Endometrial microvascular endothelial cells (primary cell): ENCODE results near the gene HS1BP3. TPM values are rescaled to one million over a fixed set of nuclear protein-coding genes. Genes with fewer than 3 reads are reported as not detected.

ENCODE experiments used
- in situ Hi-C: cut with HindIII; loops from 2 replicates; pipeline ENCODE4 v1.10.0; 2017; ENCODE audit warnings: low sequenced_read_pairs, low pct_unique_long_range_greater_than_20kb; ENCODE audit errors: inconsistent ontology term
- total RNA-seq: library from RNA; depleted of rRNA; stranded (reverse); fragments of >200 nt; gene quantifications from one replicate; pipeline ENCODE4 v1.2.3, GENCODE V29; 2015; ENCODE audit errors: inconsistent ontology term

The HS1BP3 gene
- total RNA-seq, 1 donor from 2014 or later: 22.0 TPM

DNA sequence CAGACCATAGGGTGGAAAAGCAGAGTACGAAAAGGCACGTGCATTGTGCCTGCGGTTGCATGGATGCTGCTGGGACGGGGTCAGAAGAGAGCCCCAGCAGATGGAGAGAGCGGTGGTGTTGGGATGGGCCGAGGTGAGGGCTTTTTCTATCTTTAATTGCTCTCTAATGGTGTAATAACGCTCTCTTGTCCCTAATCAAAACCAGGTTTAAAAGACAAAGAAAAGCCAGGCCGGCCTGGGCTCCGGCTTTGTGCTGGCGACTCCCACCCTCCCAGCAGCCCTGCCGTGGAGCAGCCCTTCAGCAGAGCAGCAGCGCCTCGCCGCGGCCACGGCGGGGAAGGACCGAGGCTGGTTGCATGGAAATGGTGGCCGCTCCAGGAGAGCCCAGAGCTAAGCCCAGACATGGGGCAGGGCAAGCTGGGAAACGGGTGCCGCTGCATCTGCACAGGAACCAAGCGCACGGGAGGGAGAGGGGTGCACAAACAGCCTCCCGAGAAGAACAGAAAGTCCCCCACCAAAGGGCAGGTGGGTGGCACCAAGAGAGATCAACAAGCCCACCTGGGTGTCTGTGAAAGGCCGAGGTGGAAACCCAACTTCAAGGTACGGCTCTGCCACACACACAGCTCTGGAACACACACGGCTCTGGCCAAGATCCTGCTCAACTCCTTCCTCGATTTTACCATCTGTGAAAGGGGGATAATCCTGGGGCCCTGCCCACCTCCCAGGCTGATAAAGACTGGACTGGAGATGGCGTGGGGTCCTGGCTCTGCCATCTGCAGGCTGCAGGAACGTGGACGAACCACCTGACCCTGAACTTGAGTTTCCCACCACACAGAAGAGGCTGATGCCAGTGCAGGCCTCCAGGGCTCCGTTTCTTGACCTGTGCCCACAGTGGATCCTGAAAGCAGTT lies 15.0 kb downstream of the HS1BP3 start:
- in situ Hi-C loops: no loop called here

- in situ Hi-C loops: no loop called here
These were observed 15.8 kb downstream of the HS1BP3 start for GRCh38 chr2:20635113-20635510.

DNA sequence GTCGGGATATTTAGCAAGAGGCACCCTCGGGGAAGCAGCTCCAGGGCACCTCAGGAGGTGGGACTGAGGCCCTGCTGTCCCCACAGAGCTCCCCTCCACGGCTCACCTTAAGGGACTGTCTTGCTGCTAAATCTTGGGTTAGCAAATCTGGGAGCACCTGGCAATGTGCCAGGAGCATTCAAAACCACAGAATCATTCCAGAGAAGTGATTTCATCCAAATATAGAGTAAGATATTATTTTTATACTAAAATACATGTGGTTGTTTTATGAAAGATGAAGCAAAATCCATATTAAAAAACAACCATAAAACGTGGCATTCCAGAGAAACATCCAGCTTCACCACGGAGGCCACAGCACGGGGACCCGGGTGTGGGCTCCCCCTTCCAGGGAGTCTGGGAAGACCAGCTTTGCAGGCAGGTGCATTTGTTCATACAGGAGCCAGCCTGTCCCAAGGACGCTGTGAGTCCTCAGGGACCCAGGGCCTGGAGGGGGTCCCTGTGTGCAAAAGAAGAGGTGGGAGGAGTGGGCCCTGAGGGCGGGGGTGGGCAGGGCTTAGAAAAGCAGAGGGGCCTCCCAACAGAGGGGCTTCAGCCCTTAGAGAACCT lies 16.3 kb downstream of the HS1BP3 start:
- in situ Hi-C loops: no loop called here

DNA sequence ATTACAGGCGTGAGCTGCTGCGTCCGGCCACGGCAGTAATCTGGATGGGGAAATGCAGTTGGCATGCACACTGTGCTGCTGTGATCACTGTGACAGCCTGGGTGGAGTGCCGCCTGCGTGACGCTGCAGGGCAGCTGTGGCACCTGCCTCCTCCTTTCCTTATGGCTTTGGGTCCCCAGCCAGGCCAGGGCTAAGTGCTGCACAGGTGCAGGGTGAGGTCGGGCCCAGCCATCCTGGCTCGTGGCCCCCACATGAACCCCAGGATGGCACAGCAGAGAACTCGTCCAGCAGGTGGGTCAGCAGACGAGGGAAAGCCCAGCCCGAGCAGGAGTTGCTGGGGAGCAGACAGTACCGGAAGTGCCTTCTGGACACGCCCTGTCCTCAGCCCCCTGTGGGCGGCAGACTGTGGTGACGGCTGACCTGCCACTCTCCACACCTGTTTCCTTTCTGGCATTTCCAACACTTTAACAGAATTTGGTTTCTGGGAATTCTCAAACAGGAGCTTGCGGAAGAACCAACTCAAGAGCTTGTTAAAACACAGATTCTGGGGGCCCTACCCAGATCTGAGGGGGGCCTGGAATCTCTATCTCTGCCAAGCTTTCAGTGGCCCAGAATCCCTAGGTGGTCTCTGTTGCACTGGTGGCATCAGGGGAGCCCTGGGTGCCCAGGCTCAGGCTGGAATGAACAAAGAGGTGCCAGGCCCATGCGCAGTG lies 16.9 kb downstream of the HS1BP3 start:
- in situ Hi-C loops: no loop called here

- in situ Hi-C loops: no loop called here
These were observed 17.9 kb downstream of the HS1BP3 start for GRCh38 chr2:20633001-20633400.

DNA sequence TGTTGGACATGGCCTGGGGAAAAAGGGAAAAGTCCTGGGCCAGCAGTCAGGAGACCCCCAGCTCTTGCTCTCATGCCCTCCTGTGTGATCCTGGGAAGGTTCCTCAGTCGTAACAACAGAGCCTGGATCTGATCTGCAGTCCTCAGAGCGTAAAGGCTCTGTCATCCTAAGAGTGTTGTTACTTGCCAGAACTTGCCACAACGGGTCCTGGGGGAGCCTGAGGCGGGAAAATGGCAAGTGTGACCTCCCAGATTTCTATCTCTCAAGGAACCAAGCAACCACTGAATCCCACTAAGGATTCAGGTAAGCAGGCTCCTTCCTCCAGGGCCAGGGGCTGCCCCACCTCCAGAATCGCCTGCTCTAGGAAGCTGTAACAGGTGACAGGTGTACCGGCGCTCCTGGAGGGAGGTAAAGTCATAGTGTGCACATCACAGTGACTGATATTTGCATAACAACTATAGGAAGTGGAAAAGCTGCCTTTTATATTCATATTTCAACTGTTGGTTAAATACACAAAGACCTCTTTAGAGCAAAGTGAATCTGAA lies 18.4 kb downstream of the HS1BP3 start:
- in situ Hi-C loops: no loop called here

- in situ Hi-C loops: no loop called here
These were observed 19.1 kb downstream of the HS1BP3 start for GRCh38 chr2:20631617-20632307.

- in situ Hi-C loops: no loop called here
These were observed 19.9 kb downstream of the HS1BP3 start for GRCh38 chr2:20630967-20631366.

DNA sequence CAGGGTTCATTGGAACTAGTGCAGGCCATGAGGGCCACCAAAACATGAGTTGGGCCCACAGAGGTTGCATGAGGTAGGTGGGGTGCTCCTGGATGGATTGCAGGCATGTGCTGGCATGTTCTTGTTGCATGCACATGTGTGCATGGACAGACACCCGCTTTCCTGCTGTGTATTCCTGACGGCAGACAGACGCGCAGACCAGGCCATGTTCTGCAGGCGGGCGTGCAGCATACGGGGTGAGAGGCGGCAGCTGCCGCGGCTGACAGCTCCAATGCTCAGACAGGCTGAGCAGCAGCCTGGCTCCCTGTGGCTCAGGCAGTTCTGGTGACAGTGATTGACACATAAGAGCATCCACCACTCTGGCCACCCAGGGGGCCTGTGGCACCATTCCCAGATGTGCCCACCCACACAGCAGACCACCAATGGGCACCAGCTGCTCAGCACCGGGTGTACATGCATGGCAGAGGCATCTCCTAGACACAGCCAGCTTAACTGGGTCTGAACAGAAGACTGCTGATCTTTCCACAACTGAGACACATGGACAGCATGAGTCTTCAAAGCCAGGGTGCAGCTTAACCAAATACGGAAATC lies 21.2 kb downstream of the HS1BP3 start:
- in situ Hi-C loops: loop anchor here (10.0 kb wide), 1 partner anchor 55 kb away; no protein-coding TSS in a partner anchor

GRCh38 chr2:20629181-20629580 lies 21.7 kb downstream of the HS1BP3 start:
- in situ Hi-C loops: loop anchor here (10.0 kb wide), 1 partner anchor 54 kb away; no protein-coding TSS in a partner anchor

GRCh38 chr2:20627712-20628380 lies 23.1 kb downstream of the HS1BP3 start:
- in situ Hi-C loops: loop anchor here (10.0 kb wide), 1 partner anchor 53 kb away; no protein-coding TSS in a partner anchor

- in situ Hi-C loops: loop anchor here (10.0 kb wide), 1 partner anchor 52 kb away; no protein-coding TSS in a partner anchor
These were observed 24.0 kb downstream of the HS1BP3 start for GRCh38 chr2:20626698-20627513.

DNA sequence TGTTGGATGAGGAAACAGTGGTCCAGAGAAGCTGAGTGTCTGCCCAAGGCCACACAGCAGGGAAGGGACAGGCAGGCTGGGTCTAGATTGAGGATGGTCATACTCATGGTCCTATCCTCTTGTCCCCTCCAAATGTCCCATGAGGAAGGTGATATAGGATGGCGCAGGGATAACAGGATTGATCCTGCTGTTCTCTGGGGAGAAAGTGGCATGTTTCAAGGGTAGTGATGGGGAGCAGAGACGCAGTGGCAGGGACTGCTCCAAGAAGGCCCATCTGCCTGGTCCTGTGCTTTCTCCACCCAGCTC lies 24.6 kb downstream of the HS1BP3 start:
- in situ Hi-C loops: loop anchor here (10.0 kb wide), 1 partner anchor 52 kb away; no protein-coding TSS in a partner anchor

DNA sequence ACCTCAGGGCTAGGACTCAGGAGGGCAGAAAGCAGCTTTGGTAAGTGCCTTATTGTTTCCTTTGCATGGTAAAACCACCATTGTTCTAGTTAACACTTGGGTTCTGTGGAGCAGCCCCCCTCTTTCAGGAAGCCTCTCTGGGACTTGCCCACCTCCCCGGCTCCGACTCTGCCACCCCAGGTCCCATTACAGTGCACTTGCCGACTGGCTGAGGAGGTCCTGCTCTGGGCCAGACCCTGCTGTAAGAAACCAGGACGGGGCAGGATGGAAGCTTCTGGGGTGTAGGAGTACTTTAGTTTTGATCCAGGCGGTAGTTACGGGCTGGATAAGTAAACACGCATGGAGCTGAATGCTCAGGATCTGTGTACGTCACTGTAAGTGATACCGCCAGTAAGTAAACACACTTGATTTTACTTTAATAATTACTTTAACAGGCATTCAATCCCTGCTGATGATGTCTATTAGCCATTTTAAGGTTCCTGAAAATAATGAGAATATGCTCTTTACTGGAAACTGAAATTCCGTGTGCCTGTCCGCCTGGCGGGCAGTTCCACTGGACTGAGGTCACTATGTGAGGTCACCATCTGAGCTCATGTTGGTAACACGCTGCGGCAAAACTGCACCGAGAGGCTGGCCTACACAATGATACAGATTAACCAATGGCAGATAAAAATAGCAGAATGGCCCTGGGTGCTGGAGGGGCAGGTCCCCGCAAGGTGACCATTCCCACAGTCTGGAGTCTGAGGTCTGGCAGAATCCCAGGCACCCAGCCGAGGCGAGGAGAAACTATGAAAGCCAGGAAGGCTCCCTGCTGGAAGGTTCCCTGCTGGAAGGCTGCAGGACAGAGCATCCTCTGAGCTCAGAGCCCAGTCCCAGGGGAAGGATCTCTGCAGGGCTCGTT lies 25.2 kb downstream of the HS1BP3 start:
- in situ Hi-C loops: loop anchor here (10.0 kb wide), 1 partner anchor 51 kb away; no protein-coding TSS in a partner anchor

DNA sequence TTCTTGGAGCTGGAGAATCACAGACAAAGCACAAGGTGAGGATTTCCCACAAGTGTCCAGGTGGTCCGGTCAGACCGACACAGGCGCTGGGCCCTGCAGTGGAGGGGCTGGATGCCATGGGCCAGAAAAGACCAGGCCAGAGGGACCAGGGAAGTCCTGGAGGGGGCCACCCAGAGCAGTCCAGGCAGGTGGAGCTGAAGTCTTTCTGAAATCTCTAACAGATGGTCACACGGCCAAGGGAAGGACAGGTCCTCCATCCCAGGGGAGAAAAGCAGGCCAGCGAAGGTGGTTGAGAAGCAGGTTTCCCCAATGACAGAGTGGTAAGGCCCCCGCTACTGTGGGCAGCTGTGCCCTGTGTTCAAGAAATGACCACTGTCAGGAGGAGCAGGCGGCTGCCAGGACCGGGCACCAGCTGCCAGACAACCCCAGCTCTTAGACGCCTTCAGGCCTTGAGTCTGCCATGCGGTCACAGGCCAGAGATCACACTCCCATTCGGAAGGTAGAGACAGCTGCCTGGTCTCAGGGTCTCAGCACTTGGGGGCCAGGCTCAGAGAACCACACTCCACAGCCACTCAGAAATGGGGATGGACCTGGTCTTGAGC lies 25.9 kb downstream of the HS1BP3 start:
- in situ Hi-C loops: loop anchor here (10.0 kb wide), 1 partner anchor 50 kb away; no protein-coding TSS in a partner anchor
